Astrocyte (in vitro differentiated cells and primary cell): ENCODE data around the gene ZNF629. TPM values are rescaled to one million over a fixed set of nuclear protein-coding genes. Genes with fewer than 3 reads are reported as not detected.

Source experiments
- DNase-seq: peaks from one replicate; pipeline ENCODE4 v3.0.0-alpha.2; 2010; ENCODE audit warnings: low read depth
- FAIRE-seq: peaks from 2 replicates; lab custom pipeline; 2011; peaks lifted over from hg19 to GRCh38; lab: Jason Lieb, UNC
- H2AFZ ChIP-seq: 2 replicates; pipeline ENCODE4 v1.6.0; 2012; ENCODE audit warnings: low read depth, low read length, inconsistent platforms
- H3K27ac ChIP-seq: 2 replicates; pipeline ENCODE4 v1.5.1; 2011; ENCODE audit warnings: low read depth, low read length, inconsistent platforms
- H3K27me3 ChIP-seq: 2 replicates; pipeline ENCODE4 v1.6.0; 2011; ENCODE audit warnings: low read length, inconsistent platforms; ENCODE audit not compliant: insufficient read depth
- H3K36me3 ChIP-seq: 2 replicates; pipeline ENCODE4 v1.5.1; 2011; ENCODE audit warnings: low read length, inconsistent platforms; ENCODE audit not compliant: insufficient read depth
- H3K4me1 ChIP-seq: 2 replicates; pipeline ENCODE4 v1.5.1; 2011; ENCODE audit warnings: low read length, inconsistent platforms; ENCODE audit not compliant: insufficient read depth
- H3K4me2 ChIP-seq: 2 replicates; pipeline ENCODE4 v1.6.0; 2012; ENCODE audit warnings: low read length, inconsistent platforms
- H3K4me3 ChIP-seq: 2 replicates; pipeline ENCODE4 v1.5.1; 2011; ENCODE audit warnings: low read depth, mild to moderate bottlenecking, low read length, inconsistent platforms; ENCODE audit not compliant: insufficient read depth
- H3K79me2 ChIP-seq: 2 replicates; pipeline ENCODE4 v1.6.0; 2012; ENCODE audit warnings: mild to moderate bottlenecking, low read length, inconsistent platforms; ENCODE audit not compliant: insufficient read depth
- H3K9ac ChIP-seq: 2 replicates; pipeline ENCODE4 v1.6.0; 2012; ENCODE audit warnings: mild to moderate bottlenecking, low read length, inconsistent platforms
- H3K9me3 ChIP-seq: 2 replicates; pipeline ENCODE4 v1.5.1; 2012; ENCODE audit warnings: low read depth, mild to moderate bottlenecking, low read length, inconsistent platforms; ENCODE audit not compliant: insufficient read depth
- H4K20me1 ChIP-seq: 2 replicates; pipeline ENCODE4 v1.6.0; 2012; ENCODE audit warnings: low read length, inconsistent platforms; ENCODE audit not compliant: insufficient read depth
- H3K27ac Mint-ChIP-seq: one replicate; pipeline ENCODE4 v1.8.0; 2021; ENCODE audit warnings: mild to moderate bottlenecking, mixed read lengths; ENCODE audit not compliant: unreplicated experiment
- H3K27me3 Mint-ChIP-seq: one replicate; pipeline ENCODE4 v1.8.0; 2021; ENCODE audit warnings: low read depth, mixed read lengths; ENCODE audit not compliant: unreplicated experiment
- H3K36me3 Mint-ChIP-seq: one replicate; pipeline ENCODE4 v1.8.0; 2021; ENCODE audit warnings: low read depth, mixed read lengths; ENCODE audit not compliant: unreplicated experiment
- H3K4me1 Mint-ChIP-seq: one replicate; pipeline ENCODE4 v1.8.0; 2021; ENCODE audit warnings: low read depth, mixed read lengths; ENCODE audit not compliant: unreplicated experiment
- H3K4me3 Mint-ChIP-seq: one replicate; pipeline ENCODE4 v1.8.0; 2021; ENCODE audit warnings: mild to moderate bottlenecking, moderate library complexity, mixed read lengths; ENCODE audit not compliant: unreplicated experiment
- H3K9me3 Mint-ChIP-seq: one replicate; pipeline ENCODE4 v1.8.0; 2021; ENCODE audit warnings: mild to moderate bottlenecking, mixed read lengths; ENCODE audit not compliant: unreplicated experiment
- CTCF ChIP-seq: IDR thresholded peaks from 2 replicates; pipeline ENCODE4 v1.5.1; 2011; ENCODE audit warnings: low read depth, mild to moderate bottlenecking, inconsistent platforms, low read length, moderate library complexity; ENCODE audit not compliant: insufficient read depth
- EZH2 ChIP-seq: IDR thresholded peaks from 2 replicates; pipeline ENCODE4 v1.6.1; 2012; ENCODE audit warnings: mild to moderate bottlenecking, low read length, inconsistent platforms; ENCODE audit not compliant: insufficient read depth
- total RNA-seq: library from RNA; stranded (reverse); gene quantifications from 2 replicates; pipeline ENCODE4 v1.2.1, GENCODE V29; 2021

The ZNF629 gene
- total RNA-seq, 1 donor from 2014 or later: 17.6 TPM

GRCh38 chr16:30794634-30795033 lies 7.6 kb upstream of the ZNF629 start:
- FAIRE-seq: no peak
- H3K4me3 Mint-ChIP-seq: no peak overlapping the region
- Histone ChIP-seq H2AFZ (no peak overlapping the region), H3K4me2 (no peak overlapping the region), H3K4me1 (no peaks in the 10 kb centered on the region), H3K9ac (no peak overlapping the region), H3K27me3 (no peaks in the 10 kb centered on the region), H3K4me3 (no peak overlapping the region), H4K20me1 (no peaks in the 10 kb centered on the region), H3K79me2 (no peaks in the 10 kb centered on the region), H3K9me3 (no peaks in the 10 kb centered on the region), H3K27ac (no peak overlapping the region), H3K36me3 (no peaks in the 10 kb centered on the region)
- no peak for DNase-seq
- TF ChIP-seq CTCF: no peak
- TF ChIP-seq EZH2: no peak
- H3K27ac Mint-ChIP-seq: peak overlapping the region; percentile 41
- no peaks in the 10 kb centered on the region for H3K4me1 Mint-ChIP-seq
- no peaks in the 10 kb centered on the region for H3K9me3 Mint-ChIP-seq
- peaks cover 21% of the 10 kb centered on the region for H3K27me3 Mint-ChIP-seq
- H3K36me3 Mint-ChIP-seq: no peaks in the 10 kb centered on the region

GRCh38 chr16:30793508-30794069 lies 6.6 kb upstream of the ZNF629 start:
- no peaks in the 10 kb centered on the region for H3K9me3 ChIP-seq
- Mint-ChIP-seq H3K4me3 (no peak overlapping the region), H3K4me1 (no peaks in the 10 kb centered on the region), H3K27me3 (peaks cover 21% of the 10 kb centered on the region), H3K27ac (no peak overlapping the region), H3K36me3 (no peaks in the 10 kb centered on the region), H3K9me3 (no peaks in the 10 kb centered on the region)
- H3K27me3 ChIP-seq: no peaks in the 10 kb centered on the region
- H3K4me3 ChIP-seq: no peak overlapping the region
- no peak overlapping the region for H3K27ac ChIP-seq
- H3K4me2 ChIP-seq: no peak overlapping the region
- H3K9ac ChIP-seq: no peak overlapping the region
- no peak overlapping the region for H2AFZ ChIP-seq
- no peak for FAIRE-seq
- TF ChIP-seq EZH2: no peak
- TF ChIP-seq CTCF: no peak
- H3K36me3 ChIP-seq: no peaks in the 10 kb centered on the region
- no peak for DNase-seq
- no peaks in the 10 kb centered on the region for H4K20me1 ChIP-seq
- no peaks in the 10 kb centered on the region for H3K79me2 ChIP-seq
- no peaks in the 10 kb centered on the region for H3K4me1 ChIP-seq

- TF ChIP-seq CTCF (no peak), EZH2 (no peak)
- H3K4me1 ChIP-seq: peaks cover 12% of the 10 kb centered on the region
- Mint-ChIP-seq H3K4me3 (peak overlapping the region; percentile 86), H3K27ac (peak overlapping the region; percentile 81), H3K4me1 (peaks cover 4% of the 10 kb centered on the region), H3K36me3 (peaks cover 7% of the 10 kb centered on the region), H3K27me3 (peaks cover 11% of the 10 kb centered on the region), H3K9me3 (no peaks in the 10 kb centered on the region)
- H3K36me3 ChIP-seq: no peaks in the 10 kb centered on the region
- H4K20me1 ChIP-seq: peaks cover 13% of the 10 kb centered on the region
- peak overlapping the region; percentile 87 for H3K4me3 ChIP-seq
- no peak for DNase-seq
- H3K4me2 ChIP-seq: peak overlapping the region; percentile 99
- H3K27me3 ChIP-seq: no peaks in the 10 kb centered on the region
- H3K79me2 ChIP-seq: peaks cover 39% of the 10 kb centered on the region
- H3K9me3 ChIP-seq: no peaks in the 10 kb centered on the region
- H3K27ac ChIP-seq: peak overlapping the region; percentile 83
- H3K9ac ChIP-seq: peak overlapping the region; percentile 96
- peak overlapping the region; percentile 93 for H2AFZ ChIP-seq
- FAIRE-seq: no peak
Measured at GRCh38 chr16:30787613-30788378, 791 bp upstream of the ZNF629 start.
